Hepatocyte (in vitro differentiated cells): ENCODE measurements around the gene SDF4. TPM values are rescaled to one million over a fixed set of nuclear protein-coding genes. Genes with fewer than 3 reads are reported as not detected.

ENCODE experiments used
- DNase-seq: peaks from one replicate; pipeline ENCODE4 v3.0.0-alpha.2; 2016; ENCODE audit warnings: low spot score
- H2AFZ ChIP-seq: fragments of 200-600 bp; sonication (generic); 2 replicates; pipeline ENCODE4 v1.6.0; 2016; ENCODE audit warnings: antibody characterized with exemption, mild to moderate bottlenecking
- H3K27ac ChIP-seq: fragments of 200-600 bp; sonication (generic); 2 replicates; pipeline ENCODE4 v1.5.1; 2016; ENCODE audit warnings: mild to moderate bottlenecking
- H3K27me3 ChIP-seq: fragments of 200-600 bp; sonication (generic); 2 replicates; pipeline ENCODE4 v1.6.1; 2016
- H3K36me3 ChIP-seq: fragments of 200-600 bp; sonication (generic); replicated peaks from 2 replicates; pipeline ENCODE4 v1.5.1; 2016; ENCODE audit warnings: low read depth; ENCODE audit not compliant: insufficient read depth
- H3K4me1 ChIP-seq: fragments of 200-600 bp; sonication (generic); 2 replicates; pipeline ENCODE4 v1.5.1; 2016; ENCODE audit warnings: mild to moderate bottlenecking, moderate library complexity; ENCODE audit not compliant: insufficient read depth
- H3K4me2 ChIP-seq: fragments of 200-600 bp; sonication (generic); 2 replicates; pipeline ENCODE4 v1.6.0; 2016
- H3K4me3 ChIP-seq: fragments of 200-600 bp; sonication (generic); 2 replicates; pipeline ENCODE4 v1.5.1; 2016; ENCODE audit warnings: mild to moderate bottlenecking
- H3K79me2 ChIP-seq: fragments of 200-600 bp; sonication (generic); 2 replicates; pipeline ENCODE4 v1.6.0; 2017; ENCODE audit warnings: mild to moderate bottlenecking
- H3K9me2 ChIP-seq: fragments of 200-600 bp; sonication (generic); replicated peaks from 2 replicates; pipeline ENCODE4 v1.6.0; 2017; ENCODE audit warnings: mild to moderate bottlenecking; ENCODE audit not compliant: insufficient read depth
- H3K9me3 ChIP-seq: fragments of 200-600 bp; sonication (generic); 2 replicates; pipeline ENCODE4 v1.5.1; 2016; ENCODE audit warnings: low read depth, mild to moderate bottlenecking
- H4K20me1 ChIP-seq: fragments of 200-600 bp; sonication (generic); 2 replicates; pipeline ENCODE4 v1.6.0; 2016; ENCODE audit warnings: mild to moderate bottlenecking; ENCODE audit not compliant: insufficient read depth, poor library complexity, severe bottlenecking
- CTCF ChIP-seq: fragments of 200-600 bp; sonication (generic); IDR thresholded peaks from 2 replicates; pipeline ENCODE4 v1.5.1; 2016; ENCODE audit warnings: antibody characterized with exemption, mild to moderate bottlenecking; ENCODE audit not compliant: poor library complexity
- EZH2 ChIP-seq: fragments of 200-600 bp; sonication (generic); IDR thresholded peaks from 2 replicates; pipeline ENCODE4 v1.6.1; 2016; ENCODE audit warnings: antibody characterized with exemption, mild to moderate bottlenecking, borderline replicate concordance
- EZH2phosphoT487 ChIP-seq: fragments of 200-600 bp; sonication (generic); IDR thresholded peaks from one replicate; pipeline ENCODE4 v1.6.1; 2018; ENCODE audit warnings: antibody characterized with exemption, mild to moderate bottlenecking, low read depth, moderate library complexity; ENCODE audit not compliant: unreplicated experiment, severe bottlenecking
- WGBS: methylation state at CpG from one replicate; pipeline ENCODE4 v1.1.6; 2016; ENCODE audit warnings: low lambda C conversion rate; ENCODE audit errors: missing lambda C conversion rate; 5-methylcytosine and 5-hydroxymethylcytosine counted together
- polyA plus RNA-seq: library from polyadenylated mRNA; unstranded; fragments of >200 nt; fragmentation: Nextera tagmentation; extraction: Ambion mirVana; gene quantifications from 2 replicates; pipeline ENCODE4 v1.2.1, GENCODE V29; 2016
- total RNA-seq: library from RNA; depleted of rRNA; stranded (reverse); fragments of >200 nt; gene quantifications from 2 replicates; pipeline ENCODE4 v1.2.3, GENCODE V29; 2014

Gene SDF4
- total and polyA plus RNA-seq, 2 experiments from 2014 or later = 156 to 296 TPM

GRCh38 chr1:1216770-1217620 lies 14.8 kb downstream of the SDF4 start:
- H3K27ac ChIP-seq = no peak overlapping the region
- 97% methylated on average over 73 of the region's 74 CpGs for WGBS
- H3K4me3 ChIP-seq = no peak overlapping the region
- TF ChIP-seq CTCF (no peak), EZH2 (no peak), EZH2phosphoT487 (no peak)
- H3K27me3 ChIP-seq = no peaks in the 10 kb centered on the region
- no peaks in the 10 kb centered on the region for H3K9me2 ChIP-seq
- no peaks in the 10 kb centered on the region for H3K4me1 ChIP-seq
- H3K9me3 ChIP-seq = no peaks in the 10 kb centered on the region
- no peak overlapping the region for H3K4me2 ChIP-seq
- no peak for DNase-seq
- H2AFZ ChIP-seq = no peak overlapping the region
- no peaks in the 10 kb centered on the region for H3K79me2 ChIP-seq
- H4K20me1 ChIP-seq = peaks cover 3% of the 10 kb centered on the region
- H3K36me3 ChIP-seq = no peaks in the 10 kb centered on the region

GRCh38 chr1:1215881-1216605 lies 15.8 kb downstream of the SDF4 start:
- peaks cover 3% of the 10 kb centered on the region for H4K20me1 ChIP-seq
- no peak overlapping the region for H2AFZ ChIP-seq
- H3K27ac ChIP-seq = no peak overlapping the region
- no peak overlapping the region for H3K4me3 ChIP-seq
- H3K79me2 ChIP-seq = no peaks in the 10 kb centered on the region
- H3K36me3 ChIP-seq = no peaks in the 10 kb centered on the region
- H3K9me2 ChIP-seq = no peaks in the 10 kb centered on the region
- no peaks in the 10 kb centered on the region for H3K4me1 ChIP-seq
- H3K4me2 ChIP-seq = no peak overlapping the region
- WGBS = 94% methylated on average over 21 of the region's 21 CpGs
- TF ChIP-seq EZH2 = no peak
- no peak for TF ChIP-seq EZH2phosphoT487
- no peak for TF ChIP-seq CTCF
- DNase-seq = no peak
- no peaks in the 10 kb centered on the region for H3K27me3 ChIP-seq
- no peaks in the 10 kb centered on the region for H3K9me3 ChIP-seq

- H2AFZ ChIP-seq = no peak overlapping the region
- H3K36me3 ChIP-seq = no peaks in the 10 kb centered on the region
- TF ChIP-seq EZH2 (no peak), EZH2phosphoT487 (no peak)
- H3K9me3 ChIP-seq = no peaks in the 10 kb centered on the region
- H3K4me2 ChIP-seq = no peak overlapping the region
- no peaks in the 10 kb centered on the region for H3K27me3 ChIP-seq
- no peaks in the 10 kb centered on the region for H3K79me2 ChIP-seq
- peaks cover 3% of the 10 kb centered on the region for H4K20me1 ChIP-seq
- 65% methylated on average over 9 of the region's 11 CpGs for WGBS
- H3K4me3 ChIP-seq = no peak overlapping the region
- no peak for DNase-seq
- H3K27ac ChIP-seq = no peak overlapping the region
- H3K4me1 ChIP-seq = no peaks in the 10 kb centered on the region
- no peaks in the 10 kb centered on the region for H3K9me2 ChIP-seq
These were observed 16.6 kb downstream of the SDF4 start for GRCh38 chr1:1215080-1215676.
